GM23248 (cell line): ENCODE results near the gene DTX4. TPM values are rescaled to one million over a fixed set of nuclear protein-coding genes. Genes with fewer than 3 reads are reported as not detected.

Source experiments
- DNase-seq: peaks from one replicate; pipeline ENCODE4 v3.0.0-alpha.2; 2015
- H2AFZ ChIP-seq: fragments of 200-600 bp; sonication (generic); 2 replicates; pipeline ENCODE4 v1.6.1; 2016; ENCODE audit warnings: antibody characterized with exemption
- H3F3A ChIP-seq: fragments of 200-600 bp; sonication (generic); 2 replicates; pipeline ENCODE4 v1.6.1; 2016; ENCODE audit warnings: mild to moderate bottlenecking, antibody characterized with exemption, mixed run types; ENCODE audit not compliant: insufficient read depth
- H3K27ac ChIP-seq: fragments of 200-600 bp; sonication (generic); 2 replicates; pipeline ENCODE4 v1.5.1; 2016; ENCODE audit warnings: mild to moderate bottlenecking
- H3K27me3 ChIP-seq: fragments of 200-600 bp; sonication (generic); replicated peaks from 2 replicates; pipeline ENCODE4 v1.6.1; 2016; ENCODE audit warnings: mild to moderate bottlenecking; ENCODE audit not compliant: insufficient read depth
- H3K36me3 ChIP-seq: fragments of 200-600 bp; sonication (generic); 2 replicates; pipeline ENCODE4 v1.6.1; 2016; ENCODE audit warnings: low read depth, mild to moderate bottlenecking
- H3K4me1 ChIP-seq: fragments of 200-600 bp; sonication (generic); 2 replicates; pipeline ENCODE4 v1.6.1; 2016; ENCODE audit warnings: mild to moderate bottlenecking; ENCODE audit not compliant: insufficient read depth
- H3K4me2 ChIP-seq: fragments of 200-600 bp; sonication (generic); one replicate; pipeline ENCODE4 v1.6.1; 2016; ENCODE audit warnings: mild to moderate bottlenecking; ENCODE audit not compliant: unreplicated experiment
- H3K4me3 ChIP-seq: fragments of 200-600 bp; sonication (generic); 2 replicates; pipeline ENCODE4 v1.5.1; 2016; ENCODE audit warnings: mild to moderate bottlenecking
- H3K79me2 ChIP-seq: fragments of 200-600 bp; sonication (generic); 2 replicates; pipeline ENCODE4 v1.6.1; 2016; ENCODE audit warnings: mild to moderate bottlenecking; ENCODE audit not compliant: insufficient read depth
- H3K9ac ChIP-seq: fragments of 200-600 bp; sonication (generic); 2 replicates; pipeline ENCODE4 v1.6.1; 2016; ENCODE audit warnings: mild to moderate bottlenecking
- H3K9me2 ChIP-seq: fragments of 200-600 bp; sonication (generic); 2 replicates; pipeline ENCODE4 v1.6.1; 2016; ENCODE audit warnings: mixed run types, mild to moderate bottlenecking, moderate library complexity; ENCODE audit not compliant: insufficient read depth
- H3K9me3 ChIP-seq: fragments of 200-600 bp; sonication (generic); one replicate; pipeline ENCODE4 v1.6.1; 2017; ENCODE audit warnings: low read depth
- H4K20me1 ChIP-seq: fragments of 200-600 bp; sonication (generic); 2 replicates; pipeline ENCODE4 v1.6.0; 2016; ENCODE audit not compliant: insufficient read depth
- EZH2 ChIP-seq: fragments of 200-600 bp; sonication (generic); IDR thresholded peaks from 2 replicates; pipeline ENCODE4 v1.6.1; 2018; ENCODE audit warnings: antibody characterized with exemption, mild to moderate bottlenecking; ENCODE audit not compliant: insufficient read depth, poor library complexity, severe bottlenecking
- EZH2phosphoT487 ChIP-seq: fragments of 200-600 bp; sonication (generic); IDR thresholded peaks from 2 replicates; pipeline ENCODE4 v1.6.1; 2018; ENCODE audit warnings: antibody characterized with exemption, moderate library complexity, mild to moderate bottlenecking, low read depth; ENCODE audit not compliant: insufficient read depth
- WGBS, 2 experiments: methylation state at CpG; one replicate each; pipeline ENCODE4 v1.1.6; 2015 to 2017; ENCODE audit warnings: low lambda C conversion rate in 2 of 2, low coverage in 1 of 2; ENCODE audit errors: missing lambda C conversion rate in 2 of 2; 5-methylcytosine and 5-hydroxymethylcytosine counted together
- in situ Hi-C: fragments of 300-500 bp; cut with MboI; formaldehyde crosslinking; loops from 2 replicates; pipeline ENCODE4 v1.15.0; 2020
- polyA plus RNA-seq: library from polyadenylated mRNA; unstranded; fragments of >200 nt; fragmentation: Nextera tagmentation; extraction: Ambion mirVana; gene quantifications from 2 replicates; pipeline ENCODE4 v1.2.1, GENCODE V29; 2016
- total RNA-seq: library from RNA; depleted of rRNA; stranded (reverse); fragments of >200 nt; shearing (Covaris generic); gene quantifications from 2 replicates; pipeline ENCODE4 v1.2.3, GENCODE V29; 2014

DTX4 gene
- total and polyA plus RNA-seq, 2 experiments from 2014 or later: 0.16 to 0.22 TPM

DNA sequence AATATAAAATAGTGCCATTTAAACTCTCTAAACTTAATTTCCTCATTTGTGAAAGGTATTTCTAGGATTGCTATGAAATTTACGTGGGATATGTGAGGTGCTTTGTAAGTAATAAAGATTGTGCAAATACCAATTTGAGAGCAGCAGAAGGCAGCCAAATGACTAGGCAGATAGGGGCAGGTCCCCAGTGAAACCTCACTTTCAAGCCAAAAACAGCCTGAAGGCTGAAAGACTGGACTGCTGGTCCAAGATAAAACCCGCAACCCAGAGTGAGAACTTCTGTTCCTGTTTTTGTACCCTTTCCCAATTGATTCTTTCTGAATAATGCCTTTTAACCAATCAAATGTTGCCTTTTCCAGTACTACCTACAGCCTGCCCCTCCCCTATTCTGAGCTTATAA, 7.2 kb downstream of the DTX4 start:
- Histone ChIP-seq H3K4me1 (peaks cover 4% of the 10 kb centered on the region), H3F3A (0 out of 2 replicates have a peak, but pooled peaks cover 5% of the 10 kb centered on the region), H2AFZ (no peak overlapping the region), H4K20me1 (no peaks in the 10 kb centered on the region), H3K9me2 (no peaks in the 10 kb centered on the region), H3K79me2 (no peaks in the 10 kb centered on the region), H3K4me2 (no peak overlapping the region), H3K27ac (no peak overlapping the region), H3K27me3 (0 out of 2 replicates have a peak, but pooled peaks cover 4% of the 10 kb centered on the region), H3K36me3 (no peaks in the 10 kb centered on the region), H3K9me3 (no peaks in the 10 kb centered on the region), H3K9ac (no peak overlapping the region), H3K4me3 (no peak overlapping the region)
- in situ Hi-C loops: loop anchor here (25.0 kb wide), 1 partner anchor 508 kb away; no protein-coding TSS in a partner anchor
- no peak for TF ChIP-seq EZH2phosphoT487
- no peak for TF ChIP-seq EZH2
- WGBS, 2 experiments: 68 to 79% methylated on average over 2 of the region's 2 CpGs
- DNase-seq: no peak

DNA sequence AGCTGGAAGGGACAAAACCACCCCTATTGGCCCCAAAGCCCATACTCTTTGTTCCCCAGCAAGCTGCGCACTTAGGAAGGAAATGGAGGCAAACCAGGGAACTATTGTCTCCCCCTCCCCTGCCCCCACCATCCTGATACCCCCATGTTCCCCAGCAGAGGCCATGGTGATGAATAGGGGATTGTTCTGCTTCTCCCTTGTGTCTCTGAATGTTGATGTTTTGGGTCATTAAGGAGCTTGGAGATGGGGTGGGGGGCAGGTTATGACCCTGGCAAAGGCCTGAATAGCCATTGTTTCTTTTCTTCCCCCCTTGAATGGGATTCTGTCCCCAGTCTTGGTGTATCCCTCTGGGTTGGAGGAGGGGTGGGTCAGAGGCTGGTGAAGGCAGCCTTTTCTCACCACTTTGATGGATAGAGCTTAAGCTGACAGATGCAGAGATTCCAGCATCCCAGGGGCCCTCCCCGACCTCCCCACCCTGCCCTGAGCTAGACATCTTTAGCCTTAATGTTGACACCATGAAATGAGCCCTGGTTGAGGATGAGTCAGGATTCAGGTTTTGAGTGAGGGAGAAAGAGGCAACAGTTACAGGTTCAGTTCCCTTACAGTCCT, 8.3 kb downstream of the DTX4 start:
- Histone ChIP-seq H3K9ac (no peak overlapping the region), H3K79me2 (no peaks in the 10 kb centered on the region), H3K27me3 (0 out of 2 replicates have a peak, but pooled peaks cover 4% of the 10 kb centered on the region), H3K36me3 (no peaks in the 10 kb centered on the region), H4K20me1 (no peaks in the 10 kb centered on the region), H3K9me3 (no peaks in the 10 kb centered on the region), H3K4me3 (no peak overlapping the region), H3K4me1 (no peaks in the 10 kb centered on the region), H2AFZ (no peak overlapping the region), H3K27ac (no peak overlapping the region), H3K4me2 (no peak overlapping the region), H3K9me2 (no peaks in the 10 kb centered on the region), H3F3A (no peaks in the 10 kb centered on the region)
- DNase-seq: no peak
- 23 to 49% methylated on average over 2 of the region's 2 CpGs for WGBS, 2 experiments
- in situ Hi-C loops: loop anchor here (25.0 kb wide), 1 partner anchor 507 kb away; no protein-coding TSS in a partner anchor
- TF ChIP-seq EZH2phosphoT487 (no peak), EZH2 (no peak)

DNA sequence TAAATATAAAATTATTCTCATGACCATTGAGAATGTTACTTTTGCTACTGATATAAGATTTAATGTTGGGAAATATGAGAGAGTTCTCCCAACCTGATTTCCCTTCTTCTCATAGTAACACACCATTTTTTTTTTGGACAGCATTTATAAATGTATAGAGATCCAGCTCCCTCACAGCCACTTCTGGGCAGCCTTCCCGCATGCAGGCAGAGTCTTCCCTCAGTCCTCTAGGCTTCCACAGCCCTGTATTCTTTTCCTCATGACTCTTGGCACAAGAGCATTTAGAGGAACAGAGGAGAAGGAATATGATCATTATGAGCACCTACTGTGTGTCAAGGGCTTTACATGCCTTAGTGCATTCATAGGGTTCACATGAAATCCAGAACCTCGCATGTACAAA, 9.0 kb downstream of the DTX4 start:
- 83 to 89% methylated on average over 2 of the region's 2 CpGs for WGBS, 2 experiments
- H3K9me2 ChIP-seq: no peaks in the 10 kb centered on the region
- in situ Hi-C loops: loop anchor here (25.0 kb wide), 1 partner anchor 506 kb away; no protein-coding TSS in a partner anchor
- no peak overlapping the region for H3K27ac ChIP-seq
- H4K20me1 ChIP-seq: no peaks in the 10 kb centered on the region
- H3K4me2 ChIP-seq: no peak overlapping the region
- no peaks in the 10 kb centered on the region for H3K9me3 ChIP-seq
- no peak overlapping the region for H3K9ac ChIP-seq
- no peak overlapping the region for H2AFZ ChIP-seq
- no peak for TF ChIP-seq EZH2
- no peak for TF ChIP-seq EZH2phosphoT487
- DNase-seq: no peak
- no peaks in the 10 kb centered on the region for H3F3A ChIP-seq
- H3K27me3 ChIP-seq: 0 out of 2 replicates have a peak, but pooled peaks cover 4% of the 10 kb centered on the region
- H3K36me3 ChIP-seq: no peaks in the 10 kb centered on the region
- H3K4me3 ChIP-seq: no peak overlapping the region
- no peaks in the 10 kb centered on the region for H3K4me1 ChIP-seq
- H3K79me2 ChIP-seq: no peaks in the 10 kb centered on the region

DNA sequence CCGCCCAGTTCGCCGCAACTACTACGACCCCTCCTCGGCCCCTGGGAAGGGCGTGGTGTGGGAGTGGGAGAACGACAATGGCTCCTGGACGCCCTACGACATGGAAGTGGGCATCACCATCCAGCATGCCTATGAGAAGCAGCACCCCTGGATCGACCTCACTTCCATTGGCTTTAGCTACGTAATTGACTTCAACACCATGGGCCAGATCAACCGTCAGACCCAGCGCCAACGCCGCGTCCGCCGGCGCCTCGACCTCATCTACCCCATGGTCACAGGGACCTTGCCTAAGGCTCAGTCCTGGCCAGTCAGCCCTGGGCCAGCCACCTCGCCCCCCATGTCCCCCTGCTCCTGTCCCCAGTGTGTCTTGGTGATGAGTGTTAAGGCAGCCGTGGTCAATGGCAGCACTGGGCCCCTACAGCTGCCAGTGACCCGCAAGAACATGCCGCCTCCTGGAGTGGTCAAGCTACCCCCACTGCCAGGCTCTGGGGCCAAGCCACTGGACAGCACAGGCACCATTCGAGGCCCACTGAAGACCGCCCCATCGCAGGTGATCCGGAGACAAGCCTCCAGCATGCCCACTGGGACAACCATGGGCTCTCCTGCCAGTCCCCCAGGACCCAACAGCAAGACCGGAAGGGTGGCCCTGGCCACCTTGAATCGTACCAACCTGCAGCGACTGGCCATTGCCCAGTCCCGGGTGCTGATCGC, 10.0 kb downstream of the DTX4 start:
- no peak for DNase-seq
- no peaks in the 10 kb centered on the region for H3K9me3 ChIP-seq
- H3F3A ChIP-seq: no peaks in the 10 kb centered on the region
- H3K79me2 ChIP-seq: no peaks in the 10 kb centered on the region
- H3K4me2 ChIP-seq: no peak overlapping the region
- H3K27ac ChIP-seq: no peak overlapping the region
- H3K9me2 ChIP-seq: no peaks in the 10 kb centered on the region
- 0 out of 2 replicates have a peak, but pooled peaks cover 4% of the 10 kb centered on the region for H3K27me3 ChIP-seq
- H2AFZ ChIP-seq: no peak overlapping the region
- in situ Hi-C loops: loop anchor here (25.0 kb wide), 1 partner anchor 505 kb away; no protein-coding TSS in a partner anchor
- no peak overlapping the region for H3K4me3 ChIP-seq
- no peaks in the 10 kb centered on the region for H3K4me1 ChIP-seq
- 87 to 90% methylated on average over 30 of the region's 33 CpGs for WGBS, 2 experiments
- H3K9ac ChIP-seq: no peak overlapping the region
- H3K36me3 ChIP-seq: no peaks in the 10 kb centered on the region
- no peak for TF ChIP-seq EZH2
- no peak for TF ChIP-seq EZH2phosphoT487
- no peaks in the 10 kb centered on the region for H4K20me1 ChIP-seq
